BE2C (cell line): ENCODE results near the gene ARHGEF25.
A peak's percentile ranks its signal among the peaks of the same experiment; 100 is the strongest.
"Not testable (repeated sequence)": the region's sequence is repeated elsewhere in the genome, so short reads cannot be mapped to it uniquely, and the experiment has no call there.

Experiments
- DNase-seq: peaks from one replicate; pipeline ENCODE4 v3.0.0-alpha.2; 2020
- H3K27me3 ChIP-seq: fragments of 250-450 bp; sonication (Bioruptor Pico); 2 replicates; pipeline ENCODE4 v1.5.1; 2020; ENCODE audit warnings: mild to moderate bottlenecking
- H3K36me3 ChIP-seq: fragments of 250-450 bp; sonication (Bioruptor Pico); 2 replicates; pipeline ENCODE4 v1.5.1; 2020; ENCODE audit warnings: mild to moderate bottlenecking
- H3K4me1 ChIP-seq: fragments of 250-450 bp; sonication (Bioruptor Pico); 2 replicates; pipeline ENCODE4 v1.5.1; 2020
- H3K4me3 ChIP-seq: 2 replicates; pipeline ENCODE4 v1.5.1; 2011; ENCODE audit warnings: low read depth, low read length
- H3K9me3 ChIP-seq: fragments of 250-450 bp; sonication (Bioruptor Pico); 2 replicates; pipeline ENCODE4 v1.5.1; 2020
- CTCF ChIP-seq: IDR thresholded peaks from 2 replicates; pipeline ENCODE4 v1.5.1; 2012; ENCODE audit warnings: mild to moderate bottlenecking, low read depth, low read length

Gene ARHGEF25

GRCh38 chr12:57637364-57637763, 26.1 kb downstream of the ARHGEF25 start:
- DNase-seq: no peak
- H3K27me3 ChIP-seq: peaks cover 13% of the 10 kb centered on the region

GRCh38 chr12:57638096-57638495, 26.9 kb downstream of the ARHGEF25 start:
- Histone ChIP-seq H3K36me3 (no peaks in the 10 kb centered on the region), H3K4me3 (no peak overlapping the region), H3K9me3 (no peaks in the 10 kb centered on the region; the same call in 1 of the 2 replicates), H3K27me3 (peaks cover 13% of the 10 kb centered on the region), H3K4me1 (no peaks in the 10 kb centered on the region)
- DNase-seq: no peak
- no peak for TF ChIP-seq CTCF

More at GRCh38 chr12:57637364-57637763, 26.1 kb downstream of the ARHGEF25 start:
- no peaks in the 10 kb centered on the region for H3K36me3 ChIP-seq
- H3K4me3 ChIP-seq: no peak overlapping the region
- TF ChIP-seq CTCF: peak; percentile 17; the same call in 1 of the 2 replicates
- no peaks in the 10 kb centered on the region; the same call in 1 of the 2 replicates for H3K9me3 ChIP-seq
- no peaks in the 10 kb centered on the region for H3K4me1 ChIP-seq

- no peak for DNase-seq
- no peak for TF ChIP-seq CTCF
- H3K36me3 ChIP-seq: no peaks in the 10 kb centered on the region
- no peaks in the 10 kb centered on the region; the same call in 1 of the 2 replicates for H3K9me3 ChIP-seq
- peaks cover 13% of the 10 kb centered on the region for H3K27me3 ChIP-seq
- no peaks in the 10 kb centered on the region for H3K4me1 ChIP-seq
- H3K4me3 ChIP-seq: no peak overlapping the region
These were observed 29.2 kb downstream of the ARHGEF25 start for GRCh38 chr12:57640175-57641042.

- H3K4me1 ChIP-seq: no peaks in the 10 kb centered on the region
- peaks cover 4% of the 10 kb centered on the region for H3K9me3 ChIP-seq
- H3K27me3 ChIP-seq: peaks cover 13% of the 10 kb centered on the region
These were observed 30.6 kb downstream of the ARHGEF25 start for GRCh38 chr12:57641699-57642442.

GRCh38 chr12:57645990-57646658, 34.9 kb downstream of the ARHGEF25 start:
- H3K4me1 ChIP-seq, H3K27me3 ChIP-seq, H3K4me3 ChIP-seq, DNase-seq, H3K36me3 ChIP-seq, H3K9me3 ChIP-seq: not testable (repeated sequence)

More at GRCh38 chr12:57641699-57642442, 30.6 kb downstream of the ARHGEF25 start:
- Histone ChIP-seq H3K36me3 (no peaks in the 10 kb centered on the region), H3K4me3 (no peak overlapping the region)
- no peak for TF ChIP-seq CTCF
- DNase-seq: no peak

GRCh38 chr12:57646659-57647049, 35.4 kb downstream of the ARHGEF25 start:
- H3K4me1 ChIP-seq, H3K9me3 ChIP-seq, H3K4me3 ChIP-seq, H3K36me3 ChIP-seq, H3K27me3 ChIP-seq, DNase-seq: not testable (repeated sequence)
